ENCODE results near the gene TRPC3. TPM values are rescaled to one million over a fixed set of nuclear protein-coding genes. Genes with fewer than 3 reads are reported as not detected.
A peak's percentile ranks its signal among the peaks of the same experiment; 100 is the strongest.

Gene TRPC3
- 2.1 TPM for total RNA-seq
- long read RNA-seq, partial matches to known transcripts = 0 of 6 reads
- long read RNA-seq, other reads (novel, unspliced or antisense) = 2 of 6 reads

GRCh38 chr4:121951521-121952110, at the start of gene TRPC3:
TRPC3 (minus strand) TSS chr4:121952060; CDS start chr4:121951680, 380 bp downstream.
- H3K27ac ChIP-seq = no peak within 1 kb of the TSS
- H3K4me1 ChIP-seq = peaks cover 5% of the 10 kb centered on the region
- ATAC-seq = peak; percentile 46
- DNase-seq = peak; percentile 70
- peak within 1 kb of the TSS; percentile 60 for H3K4me3 ChIP-seq
- TF ChIP-seq CTCF (IDR thresholded peaks at IDR 0.05) = no peak
- peaks cover 37% of the 10 kb centered on the region for H3K27me3 ChIP-seq
- H3K36me3 ChIP-seq = no peaks in the 10 kb centered on the region
- H3K9me3 ChIP-seq = no peaks in the 10 kb centered on the region
- intact Hi-C loops (cut with DNase I) = no loop called here

DNA sequence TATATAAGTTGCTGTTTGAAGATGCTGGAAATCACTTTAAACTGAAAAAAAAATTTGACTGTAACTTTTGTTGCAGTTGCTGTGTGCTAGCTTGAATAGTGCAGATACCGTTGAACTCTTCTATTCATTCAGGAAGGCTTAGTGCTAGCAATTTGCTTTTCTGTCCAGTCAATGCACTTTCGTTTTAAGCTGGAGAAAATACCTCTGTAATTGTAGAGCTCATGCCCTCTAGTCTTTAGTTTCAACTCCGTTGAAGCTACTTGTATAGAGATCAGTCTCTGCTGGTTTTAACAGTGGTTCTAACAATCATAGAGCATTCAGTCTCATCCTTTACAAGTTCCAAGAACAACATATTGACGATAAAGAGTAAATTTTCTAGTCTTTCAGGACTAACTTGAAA, 49.0 kb upstream of the TRPC3 start:
- ATAC-seq = no peak
- Histone ChIP-seq H3K27ac (no peak overlapping the region), H3K36me3 (no peaks in the 10 kb centered on the region), H3K9me3 (no peaks in the 10 kb centered on the region), H3K27me3 (no peaks in the 10 kb centered on the region), H3K4me3 (no peak overlapping the region), H3K4me1 (no peaks in the 10 kb centered on the region)
- DNase-seq = no peak
- intact Hi-C loops (cut with DNase I) = no loop called here
- no peak for TF ChIP-seq CTCF (IDR thresholded peaks at IDR 0.05)

- no peaks in the 10 kb centered on the region for H3K9me3 ChIP-seq
- intact Hi-C loops (cut with DNase I) = no loop called here
Measured at GRCh38 chr4:121998024-121998423, 46.2 kb upstream of the TRPC3 start.

GRCh38 chr4:121995790-121996537, 44.1 kb upstream of the TRPC3 start:
- H3K4me3 ChIP-seq = no peak overlapping the region
- intact Hi-C loops (cut with DNase I) = no loop called here
- no peaks in the 10 kb centered on the region for H3K4me1 ChIP-seq
- no peaks in the 10 kb centered on the region for H3K27me3 ChIP-seq
- DNase-seq = no peak
- no peaks in the 10 kb centered on the region for H3K36me3 ChIP-seq
- H3K9me3 ChIP-seq = no peaks in the 10 kb centered on the region
- no peak overlapping the region for H3K27ac ChIP-seq
- no peak for TF ChIP-seq CTCF (IDR thresholded peaks at IDR 0.05)
- no peak for ATAC-seq

More at GRCh38 chr4:121998024-121998423, 46.2 kb upstream of the TRPC3 start:
- Histone ChIP-seq H3K27ac (no peak overlapping the region), H3K27me3 (no peaks in the 10 kb centered on the region), H3K36me3 (no peaks in the 10 kb centered on the region), H3K4me1 (no peaks in the 10 kb centered on the region), H3K4me3 (no peak overlapping the region)
- TF ChIP-seq CTCF (IDR thresholded peaks at IDR 0.05) = no peak
- peak; percentile 65 for ATAC-seq
- no peak for DNase-seq

DNA sequence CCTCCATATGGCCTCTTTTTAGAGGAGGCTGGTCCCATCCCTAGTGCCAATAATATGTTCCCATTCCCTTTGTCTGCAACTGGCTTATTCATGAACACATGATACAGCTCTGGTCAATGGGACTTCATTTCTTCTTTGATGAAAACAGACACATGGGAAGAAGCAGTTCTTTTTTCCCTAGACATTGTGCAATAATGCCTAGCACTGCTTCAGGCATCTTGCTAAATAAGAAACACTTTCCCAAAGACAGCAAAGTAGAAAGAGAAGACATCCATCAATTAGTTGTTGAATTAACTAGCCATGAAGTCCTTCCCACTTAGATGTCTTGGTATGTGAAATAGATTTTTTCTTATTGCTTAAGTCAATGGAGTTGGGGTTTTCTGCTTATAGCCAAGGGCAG, 40.1 kb upstream of the TRPC3 start:
- intact Hi-C loops (cut with DNase I) = no loop called here
- Histone ChIP-seq H3K27ac (no peak overlapping the region), H3K9me3 (no peaks in the 10 kb centered on the region), H3K4me1 (no peaks in the 10 kb centered on the region), H3K4me3 (no peak overlapping the region), H3K36me3 (no peaks in the 10 kb centered on the region), H3K27me3 (no peaks in the 10 kb centered on the region)
- TF ChIP-seq CTCF (IDR thresholded peaks at IDR 0.05) = no peak
- ATAC-seq (no peak), DNase-seq (no peak)

All from upper lobe of right lung (tissue), 1 donor.